Measurements from ENCODE around the gene SLC45A3. TPM values are rescaled to one million over a fixed set of nuclear protein-coding genes. Genes with fewer than 3 reads are reported as not detected.
A peak's percentile ranks its signal among the peaks of the same experiment; 100 is the strongest.

The SLC45A3 gene
- total RNA-seq, 1 donor, result 2.0 TPM

- no peaks in the 10 kb centered on the region for H3K9me3 ChIP-seq (ENCODE audit: low read depth, low read length)
- H3K4me1 ChIP-seq (ENCODE audit: insufficient read depth, low read length), result peaks cover 22% of the 10 kb centered on the region
- peaks cover 11% of the 10 kb centered on the region for H3K27me3 ChIP-seq (ENCODE audit: insufficient read depth, low read length)
- no peak overlapping the region for H3K4me3 ChIP-seq (ENCODE audit: low read length)
Observed at GRCh38 chr1:205681364-205681763, 1.1 kb upstream of the SLC45A3 start.

- Histone ChIP-seq H3K27me3 (ENCODE audit: insufficient read depth, low read length) (peaks cover 11% of the 10 kb centered on the region), H3K4me1 (ENCODE audit: insufficient read depth, low read length) (peaks cover 22% of the 10 kb centered on the region), H3K9me3 (ENCODE audit: low read depth, low read length) (no peaks in the 10 kb centered on the region), H3K4me3 (ENCODE audit: low read length) (peak overlapping the region; percentile 39)
Observed at GRCh38 chr1:205678286-205679111, 1.8 kb downstream of the SLC45A3 start.

- Histone ChIP-seq H3K4me1 (ENCODE audit: insufficient read depth, low read length) (peaks cover 22% of the 10 kb centered on the region), H3K27me3 (ENCODE audit: insufficient read depth, low read length) (peaks cover 11% of the 10 kb centered on the region), H3K9me3 (ENCODE audit: low read depth, low read length) (no peaks in the 10 kb centered on the region), H3K4me3 (ENCODE audit: low read length) (no peak overlapping the region)
Observed at GRCh38 chr1:205677167-205677566, 3.1 kb downstream of the SLC45A3 start.

- Histone ChIP-seq H3K27me3 (ENCODE audit: insufficient read depth, low read length) (peaks cover 11% of the 10 kb centered on the region), H3K4me3 (ENCODE audit: low read length) (no peak overlapping the region), H3K9me3 (ENCODE audit: low read depth, low read length) (no peaks in the 10 kb centered on the region), H3K4me1 (ENCODE audit: insufficient read depth, low read length) (peaks cover 27% of the 10 kb centered on the region)
Observed at GRCh38 chr1:205676597-205676996, 3.7 kb downstream of the SLC45A3 start.

DNA sequence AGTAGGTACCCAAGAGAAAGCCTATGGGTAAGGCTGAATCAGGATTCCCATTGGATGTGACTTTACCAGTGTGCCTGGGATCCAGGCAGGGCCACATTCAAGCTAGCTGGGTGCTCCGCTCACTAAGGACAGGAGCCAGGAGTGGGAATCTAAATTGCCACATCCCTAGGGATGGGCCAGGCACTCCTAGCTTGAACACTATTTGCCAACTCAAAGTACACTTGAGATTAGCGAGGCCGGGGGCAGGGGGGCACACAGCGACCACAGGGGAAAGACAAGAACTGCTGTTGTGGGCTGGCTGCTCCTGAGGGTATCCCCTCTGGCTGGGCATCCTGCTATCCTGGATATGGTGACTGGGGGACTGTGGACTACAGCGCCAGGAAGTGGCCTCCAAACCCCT, 4.3 kb downstream of the SLC45A3 start:
- H3K4me3 ChIP-seq (ENCODE audit: low read length), result no peak overlapping the region
- peaks cover 11% of the 10 kb centered on the region for H3K27me3 ChIP-seq (ENCODE audit: insufficient read depth, low read length)
- H3K9me3 ChIP-seq (ENCODE audit: low read depth, low read length), result no peaks in the 10 kb centered on the region
- H3K4me1 ChIP-seq (ENCODE audit: insufficient read depth, low read length), result peaks cover 28% of the 10 kb centered on the region

DNA sequence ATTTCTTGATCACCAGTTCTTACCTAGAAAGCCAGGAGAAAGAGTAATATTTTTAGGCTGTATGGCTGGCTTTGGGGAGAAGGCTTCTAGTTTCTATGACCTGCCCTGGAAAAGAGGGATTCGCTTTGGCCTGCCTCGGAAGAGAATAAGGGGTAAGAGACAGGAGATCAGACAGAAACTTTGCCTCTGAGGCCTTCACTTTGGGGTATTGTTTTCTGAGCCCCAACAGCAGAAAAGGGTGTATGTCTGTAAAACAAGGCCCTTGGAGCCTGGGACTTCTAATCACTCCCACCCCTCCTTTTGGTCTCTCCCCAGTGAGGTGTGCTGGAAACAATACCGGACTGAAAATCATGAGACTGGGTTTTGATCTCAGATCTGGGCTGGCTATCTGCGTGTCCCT, 5.1 kb downstream of the SLC45A3 start:
- Histone ChIP-seq H3K27me3 (ENCODE audit: insufficient read depth, low read length) (peaks cover 7% of the 10 kb centered on the region), H3K9me3 (ENCODE audit: low read depth, low read length) (no peaks in the 10 kb centered on the region), H3K4me1 (ENCODE audit: insufficient read depth, low read length) (peaks cover 32% of the 10 kb centered on the region), H3K4me3 (ENCODE audit: low read length) (no peak overlapping the region)

- Histone ChIP-seq H3K27me3 (ENCODE audit: insufficient read depth, low read length) (no peaks in the 10 kb centered on the region), H3K9me3 (ENCODE audit: low read depth, low read length) (no peaks in the 10 kb centered on the region), H3K4me3 (ENCODE audit: low read length) (no peak overlapping the region), H3K4me1 (ENCODE audit: insufficient read depth, low read length) (peaks cover 41% of the 10 kb centered on the region)
Observed at GRCh38 chr1:205672970-205673369, 7.3 kb downstream of the SLC45A3 start.

DNA sequence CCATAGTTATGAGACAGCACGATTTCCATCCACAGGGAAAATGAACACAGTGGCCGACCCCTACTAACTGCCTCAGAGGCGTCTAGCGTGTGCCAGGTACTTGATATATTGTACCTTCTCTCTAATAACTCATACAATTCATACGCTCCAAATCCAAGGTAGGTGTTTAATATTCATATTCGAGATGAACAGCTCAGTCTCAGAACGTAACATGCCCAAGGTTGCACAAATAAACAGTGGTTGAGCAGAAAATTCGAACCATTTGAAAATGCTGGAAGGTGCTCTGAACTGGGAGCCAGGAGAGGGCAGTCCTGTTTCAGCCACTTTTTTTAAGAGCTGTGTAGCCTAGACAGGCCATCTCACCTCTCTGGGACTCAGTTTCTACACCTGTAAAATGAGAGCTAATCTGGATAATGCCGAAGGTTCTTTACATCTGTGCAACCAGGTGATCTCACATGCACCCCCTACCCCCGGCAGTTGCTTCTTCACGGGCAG, 7.9 kb downstream of the SLC45A3 start:
- no peaks in the 10 kb centered on the region for H3K27me3 ChIP-seq (ENCODE audit: insufficient read depth, low read length)
- H3K4me3 ChIP-seq (ENCODE audit: low read length), result no peak overlapping the region

GRCh38 chr1:205670611-205671430, 9.5 kb downstream of the SLC45A3 start:
- no peaks in the 10 kb centered on the region for H3K27me3 ChIP-seq (ENCODE audit: insufficient read depth, low read length)
- no peak overlapping the region for H3K4me3 ChIP-seq (ENCODE audit: low read length)
- no peaks in the 10 kb centered on the region for H3K9me3 ChIP-seq (ENCODE audit: low read depth, low read length)
- H3K4me1 ChIP-seq (ENCODE audit: insufficient read depth, low read length), result peaks cover 56% of the 10 kb centered on the region

More for the DNA sequence above, 7.9 kb downstream of the SLC45A3 start:
- Histone ChIP-seq H3K4me1 (ENCODE audit: insufficient read depth, low read length) (peaks cover 44% of the 10 kb centered on the region), H3K9me3 (ENCODE audit: low read depth, low read length) (no peaks in the 10 kb centered on the region)

- Histone ChIP-seq H3K4me3 (ENCODE audit: low read length) (no peak overlapping the region), H3K9me3 (ENCODE audit: low read depth, low read length) (no peaks in the 10 kb centered on the region), H3K27me3 (ENCODE audit: insufficient read depth, low read length) (no peaks in the 10 kb centered on the region), H3K4me1 (ENCODE audit: insufficient read depth, low read length) (peaks cover 63% of the 10 kb centered on the region)
Observed at GRCh38 chr1:205670150-205670446, 10.2 kb downstream of the SLC45A3 start.

DNA sequence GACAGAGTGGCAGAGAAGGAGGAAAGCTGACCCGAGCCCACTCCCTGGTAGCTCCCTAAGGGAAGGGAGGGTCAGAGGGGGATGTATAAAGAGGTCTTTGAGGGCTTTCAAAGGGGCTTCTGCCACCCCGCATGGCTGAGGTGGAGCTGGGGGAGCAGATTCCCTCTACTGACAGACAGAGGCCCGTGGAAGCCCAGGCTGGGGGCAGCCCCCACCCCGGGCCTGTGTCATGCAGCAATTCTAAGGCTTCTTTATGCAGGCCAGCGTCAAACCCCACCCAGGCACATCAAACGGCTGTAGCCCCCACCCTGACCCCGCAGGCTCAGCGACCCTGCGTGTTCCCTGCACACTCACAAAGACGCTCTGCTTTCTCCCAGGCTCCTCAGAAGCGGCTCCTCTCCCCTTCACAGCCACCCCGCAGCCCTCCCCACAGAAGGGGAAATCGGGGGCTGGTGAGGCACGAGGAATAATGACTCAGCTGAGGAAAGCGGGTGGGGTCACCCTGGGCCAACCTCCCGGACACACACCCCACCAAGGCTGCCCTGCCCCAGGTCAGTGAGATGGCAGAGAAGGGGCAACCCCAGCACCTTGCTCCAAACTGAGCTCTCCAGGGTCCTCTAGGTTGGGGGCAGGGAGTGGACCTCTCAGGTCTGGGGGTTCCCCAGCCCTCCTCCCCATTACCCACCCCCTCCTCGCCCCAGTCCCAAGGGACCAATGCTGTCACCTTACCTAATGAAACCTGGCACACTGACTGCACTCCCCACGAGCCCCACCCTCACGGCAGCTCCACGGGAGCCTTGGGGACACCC, 10.8 kb downstream of the SLC45A3 start:
- Histone ChIP-seq H3K4me3 (ENCODE audit: low read length) (no peak overlapping the region), H3K9me3 (ENCODE audit: low read depth, low read length) (no peaks in the 10 kb centered on the region), H3K27me3 (ENCODE audit: insufficient read depth, low read length) (no peaks in the 10 kb centered on the region), H3K4me1 (ENCODE audit: insufficient read depth, low read length) (peaks cover 68% of the 10 kb centered on the region)

DNA sequence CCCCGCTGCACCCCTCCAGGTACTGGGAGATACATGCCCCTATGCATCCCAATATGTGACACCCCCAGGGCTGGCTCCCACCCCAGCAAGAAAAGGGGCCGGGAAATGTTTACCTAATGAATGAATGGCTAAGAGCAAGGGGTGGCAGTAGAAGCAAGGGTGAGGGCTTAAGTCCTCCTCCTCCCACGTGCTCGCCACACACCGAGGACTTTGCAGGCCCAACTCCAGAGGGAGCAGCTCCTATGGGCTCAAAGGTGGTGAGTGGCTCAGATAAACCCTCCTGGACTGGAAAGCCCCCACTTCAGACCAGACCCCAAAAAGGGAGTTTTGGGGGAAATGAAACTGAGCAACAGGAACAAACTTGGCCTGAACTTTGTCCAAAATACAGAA, 11.4 kb downstream of the SLC45A3 start:
- no peaks in the 10 kb centered on the region for H3K9me3 ChIP-seq (ENCODE audit: low read depth, low read length)
- peaks cover 73% of the 10 kb centered on the region for H3K4me1 ChIP-seq (ENCODE audit: insufficient read depth, low read length)
- H3K4me3 ChIP-seq (ENCODE audit: low read length), result no peak overlapping the region
- no peaks in the 10 kb centered on the region for H3K27me3 ChIP-seq (ENCODE audit: insufficient read depth, low read length)

GRCh38 chr1:205667909-205668643, 12.2 kb downstream of the SLC45A3 start:
- no peak overlapping the region for H3K4me3 ChIP-seq (ENCODE audit: low read length)
- H3K4me1 ChIP-seq (ENCODE audit: insufficient read depth, low read length), result peaks cover 77% of the 10 kb centered on the region
- no peaks in the 10 kb centered on the region for H3K27me3 ChIP-seq (ENCODE audit: insufficient read depth, low read length)
- H3K9me3 ChIP-seq (ENCODE audit: low read depth, low read length), result no peaks in the 10 kb centered on the region

GRCh38 chr1:205666372-205667166, 13.7 kb downstream of the SLC45A3 start:
- Histone ChIP-seq H3K4me3 (ENCODE audit: low read length) (no peak overlapping the region), H3K4me1 (ENCODE audit: insufficient read depth, low read length) (peaks cover 72% of the 10 kb centered on the region), H3K9me3 (ENCODE audit: low read depth, low read length) (no peaks in the 10 kb centered on the region), H3K27me3 (ENCODE audit: insufficient read depth, low read length) (no peaks in the 10 kb centered on the region)
